Tibial nerve (tissue), 3 donors: ENCODE measurements around the gene STIL.

Source experiments
- POLR2A ChIP-seq, 2 donors: fragments of 450-650 bp; IDR thresholded peaks; one replicate each; pipeline ENCODE4 v1.6.1; 2017; ENCODE audit warnings: antibody characterized with exemption in 2 of 2, mild to moderate bottlenecking in 2 of 2, moderate library complexity in 2 of 2
- TF ChIP-seq, protein P1 (sequence below), 5 experiments: fragments of 200-600 bp in 3 of 5; fragments of 450-650 bp in 2 of 5; sonication (generic) in 3 of 5; IDR thresholded peaks; one replicate each; pipeline ENCODE4 v1.5.1; 2016 to 2019; ENCODE audit warnings: antibody characterized with exemption in 5 of 5, mild to moderate bottlenecking in 3 of 5, moderate library complexity in 2 of 5

DNA sequence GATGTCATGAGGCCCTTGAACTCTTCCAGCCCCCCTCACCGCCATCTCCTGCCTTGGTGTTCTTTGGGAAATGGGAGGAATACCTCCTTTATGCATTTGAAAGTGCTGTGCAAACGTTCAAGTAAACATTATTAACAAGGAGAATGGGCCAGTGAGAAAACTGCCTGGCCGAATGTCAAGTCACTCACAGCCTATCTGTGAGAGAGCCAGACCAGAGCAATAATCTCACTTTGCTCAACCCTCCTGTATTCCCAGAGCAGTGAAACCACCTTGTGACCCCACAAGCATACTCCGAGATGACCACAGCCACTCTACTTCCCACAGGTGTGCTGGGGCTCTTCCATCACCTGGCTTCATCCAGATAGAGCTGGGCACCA is 87.1 kb downstream of the STIL start:
- TF ChIP-seq, protein P1, sequence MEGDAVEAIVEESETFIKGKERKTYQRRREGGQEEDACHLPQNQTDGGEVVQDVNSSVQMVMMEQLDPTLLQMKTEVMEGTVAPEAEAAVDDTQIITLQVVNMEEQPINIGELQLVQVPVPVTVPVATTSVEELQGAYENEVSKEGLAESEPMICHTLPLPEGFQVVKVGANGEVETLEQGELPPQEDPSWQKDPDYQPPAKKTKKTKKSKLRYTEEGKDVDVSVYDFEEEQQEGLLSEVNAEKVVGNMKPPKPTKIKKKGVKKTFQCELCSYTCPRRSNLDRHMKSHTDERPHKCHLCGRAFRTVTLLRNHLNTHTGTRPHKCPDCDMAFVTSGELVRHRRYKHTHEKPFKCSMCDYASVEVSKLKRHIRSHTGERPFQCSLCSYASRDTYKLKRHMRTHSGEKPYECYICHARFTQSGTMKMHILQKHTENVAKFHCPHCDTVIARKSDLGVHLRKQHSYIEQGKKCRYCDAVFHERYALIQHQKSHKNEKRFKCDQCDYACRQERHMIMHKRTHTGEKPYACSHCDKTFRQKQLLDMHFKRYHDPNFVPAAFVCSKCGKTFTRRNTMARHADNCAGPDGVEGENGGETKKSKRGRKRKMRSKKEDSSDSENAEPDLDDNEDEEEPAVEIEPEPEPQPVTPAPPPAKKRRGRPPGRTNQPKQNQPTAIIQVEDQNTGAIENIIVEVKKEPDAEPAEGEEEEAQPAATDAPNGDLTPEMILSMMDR (IDR thresholded peaks at IDR 0.05): no peak
- TF ChIP-seq POLR2A (IDR thresholded peaks at IDR 0.05): no peak
